ENCODE data around the gene TFAP2D.

The TFAP2D gene

GRCh38 chr6:50681213-50681824, 32.0 kb upstream of the TFAP2D start:
- Histone ChIP-seq H3K9me3 (ENCODE audit: insufficient read depth, low read length, severe bottlenecking) (no peaks in the 10 kb centered on the region), H3K4me1 (ENCODE audit: insufficient read depth, low read length) (no peaks in the 10 kb centered on the region), H4K20me1 (ENCODE audit: insufficient read depth, low read length) (no peaks in the 10 kb centered on the region), H3K27me3 (ENCODE audit: insufficient read depth, low read length, poor library complexity) (no peaks in the 10 kb centered on the region), H3K27ac (ENCODE audit: low read length) (no peak overlapping the region), H3K36me3 (ENCODE audit: insufficient read depth, low read length) (no peaks in the 10 kb centered on the region), H3K9ac (ENCODE audit: low read depth, low read length) (no peak overlapping the region), H3K79me2 (ENCODE audit: insufficient read depth, low read length) (no peaks in the 10 kb centered on the region), H2AFZ (ENCODE audit: low read depth, low read length) (no peak overlapping the region), H3K4me2 (ENCODE audit: insufficient read depth, low read length) (no peak overlapping the region), H3K4me3 (ENCODE audit: low read depth in 1 of 2, low read length in 2 of 2) (no peak overlapping the region)
- no peak for TF ChIP-seq EZH2 (IDR thresholded peaks at IDR 0.05; ENCODE audit: borderline replicate concordance, low read depth, low read length, severe bottlenecking)
- no peak for TF ChIP-seq CTCF (IDR thresholded peaks at IDR 0.05; ENCODE audit: borderline replicate concordance, extremely low read depth, low read length, poor library complexity, severe bottlenecking)
- DNase-seq (no peak), ATAC-seq (ENCODE audit: insufficient read depth, low read depth) (no peak)

GRCh38 chr6:50689210-50689609, 24.1 kb upstream of the TFAP2D start:
- ATAC-seq (ENCODE audit: insufficient read depth, low read depth), result no peak
- no peak for DNase-seq
- H3K4me2 ChIP-seq (ENCODE audit: insufficient read depth, low read length), result no peak overlapping the region
- no peak for TF ChIP-seq EZH2 (IDR thresholded peaks at IDR 0.05; ENCODE audit: borderline replicate concordance, low read depth, low read length, severe bottlenecking)
- H3K27ac ChIP-seq (ENCODE audit: low read length), result no peak overlapping the region
- no peak overlapping the region for H2AFZ ChIP-seq (ENCODE audit: low read depth, low read length)
- H3K4me3 ChIP-seq (ENCODE audit: low read depth in 1 of 2, low read length in 2 of 2), result no peak overlapping the region
- H3K9me3 ChIP-seq (ENCODE audit: insufficient read depth, low read length, severe bottlenecking), result no peaks in the 10 kb centered on the region
- no peaks in the 10 kb centered on the region for H3K79me2 ChIP-seq (ENCODE audit: insufficient read depth, low read length)
- no peaks in the 10 kb centered on the region for H3K36me3 ChIP-seq (ENCODE audit: insufficient read depth, low read length)
- H3K9ac ChIP-seq (ENCODE audit: low read depth, low read length), result no peak overlapping the region
- H3K4me1 ChIP-seq (ENCODE audit: insufficient read depth, low read length), result no peaks in the 10 kb centered on the region
- H3K27me3 ChIP-seq (ENCODE audit: insufficient read depth, low read length, poor library complexity), result no peaks in the 10 kb centered on the region
- no peaks in the 10 kb centered on the region for H4K20me1 ChIP-seq (ENCODE audit: insufficient read depth, low read length)

GRCh38 chr6:50691814-50692495, 21.4 kb upstream of the TFAP2D start:
- DNase-seq, result no peak

More at GRCh38 chr6:50691814-50692495, 21.4 kb upstream of the TFAP2D start:
- no peaks in the 10 kb centered on the region for H3K9me3 ChIP-seq (ENCODE audit: insufficient read depth, low read length, severe bottlenecking)
- H3K4me1 ChIP-seq (ENCODE audit: insufficient read depth, low read length), result no peaks in the 10 kb centered on the region
- TF ChIP-seq EZH2 (IDR thresholded peaks at IDR 0.05; ENCODE audit: borderline replicate concordance, low read depth, low read length, severe bottlenecking) (no peak), CTCF (IDR thresholded peaks at IDR 0.05; ENCODE audit: borderline replicate concordance, extremely low read depth, low read length, poor library complexity, severe bottlenecking) (no peak)
- H2AFZ ChIP-seq (ENCODE audit: low read depth, low read length), result no peak overlapping the region
- no peak overlapping the region for H3K4me2 ChIP-seq (ENCODE audit: insufficient read depth, low read length)
- no peak for ATAC-seq (ENCODE audit: insufficient read depth, low read depth)
- H3K79me2 ChIP-seq (ENCODE audit: insufficient read depth, low read length), result no peaks in the 10 kb centered on the region
- H3K4me3 ChIP-seq (ENCODE audit: low read depth in 1 of 2, low read length in 2 of 2), result no peak overlapping the region
- H3K9ac ChIP-seq (ENCODE audit: low read depth, low read length), result no peak overlapping the region
- H3K27me3 ChIP-seq (ENCODE audit: insufficient read depth, low read length, poor library complexity), result no peaks in the 10 kb centered on the region
- no peaks in the 10 kb centered on the region for H4K20me1 ChIP-seq (ENCODE audit: insufficient read depth, low read length)
- H3K36me3 ChIP-seq (ENCODE audit: insufficient read depth, low read length), result no peaks in the 10 kb centered on the region
- H3K27ac ChIP-seq (ENCODE audit: low read length), result no peak overlapping the region

Data from DND-41 (cell line).